HEK293 (cell line): ENCODE data around the gene OPN1SW.

ENCODE experiments used
- CTCF ChIP-seq: fragments of 450-650 bp; formaldehyde crosslinking; IDR thresholded peaks from 2 replicates; pipeline ENCODE4 v1.5.1; 2016; ENCODE audit warnings: missing biosample characterization, missing genetic modification characterization
- PRDM10 ChIP-seq: fragments of 450-650 bp; formaldehyde crosslinking; IDR thresholded peaks from 2 replicates; pipeline ENCODE4 v1.5.1; 2016; ENCODE audit warnings: missing biosample characterization, missing genetic modification characterization
- PRDM4 ChIP-seq: fragments of 450-650 bp; formaldehyde crosslinking; IDR thresholded peaks from 2 replicates; pipeline ENCODE4 v1.5.1; 2017; ENCODE audit warnings: missing biosample characterization, missing genetic modification characterization
- REST ChIP-seq: fragments of 450-650 bp; formaldehyde crosslinking; IDR thresholded peaks from 2 replicates; pipeline ENCODE4 v1.5.1; 2016; ENCODE audit warnings: missing biosample characterization, missing genetic modification characterization
- TSHZ1 ChIP-seq: fragments of 450-650 bp; formaldehyde crosslinking; IDR thresholded peaks from 2 replicates; pipeline ENCODE4 v1.5.1; 2016; ENCODE audit warnings: missing biosample characterization, missing genetic modification characterization, borderline replicate concordance
- ZNF114 ChIP-seq: fragments of 450-650 bp; formaldehyde crosslinking; IDR thresholded peaks from 2 replicates; pipeline ENCODE4 v1.5.0; 2017; ENCODE audit warnings: missing biosample characterization, missing genetic modification characterization
- ZNF121 ChIP-seq: fragments of 450-650 bp; formaldehyde crosslinking; IDR thresholded peaks from 2 replicates; pipeline ENCODE4 v1.5.1; 2016; ENCODE audit warnings: missing biosample characterization, missing genetic modification characterization
- ZNF571 ChIP-seq: fragments of 450-650 bp; formaldehyde crosslinking; IDR thresholded peaks from 2 replicates; pipeline ENCODE4 v1.5.0; 2017; ENCODE audit warnings: missing biosample characterization, missing genetic modification characterization
- ZNF785 ChIP-seq: fragments of 450-650 bp; formaldehyde crosslinking; IDR thresholded peaks from 2 replicates; pipeline ENCODE4 v1.5.1; 2016; ENCODE audit warnings: missing biosample characterization, missing genetic modification characterization

GRCh38 chr7:128818694-128819093 is 43.1 kb upstream of the OPN1SW start:
- TF ChIP-seq REST (no peak), ZNF571 (no peak), PRDM10 (tag by site-specific recombination) (no peak), ZNF121 (no peak), TSHZ1 (tag by site-specific recombination) (no peak), PRDM4 (tag by site-specific recombination) (no peak), CTCF (no peak), ZNF114 (tag by site-specific recombination) (no peak), ZNF785 (tag by site-specific recombination) (no peak)
